ENCODE results near the gene FAM120B.
"Not testable (repeated sequence)": the region's sequence is repeated elsewhere in the genome, so short reads cannot be mapped to it uniquely, and the experiment has no call there.

FAM120B gene

DNA sequence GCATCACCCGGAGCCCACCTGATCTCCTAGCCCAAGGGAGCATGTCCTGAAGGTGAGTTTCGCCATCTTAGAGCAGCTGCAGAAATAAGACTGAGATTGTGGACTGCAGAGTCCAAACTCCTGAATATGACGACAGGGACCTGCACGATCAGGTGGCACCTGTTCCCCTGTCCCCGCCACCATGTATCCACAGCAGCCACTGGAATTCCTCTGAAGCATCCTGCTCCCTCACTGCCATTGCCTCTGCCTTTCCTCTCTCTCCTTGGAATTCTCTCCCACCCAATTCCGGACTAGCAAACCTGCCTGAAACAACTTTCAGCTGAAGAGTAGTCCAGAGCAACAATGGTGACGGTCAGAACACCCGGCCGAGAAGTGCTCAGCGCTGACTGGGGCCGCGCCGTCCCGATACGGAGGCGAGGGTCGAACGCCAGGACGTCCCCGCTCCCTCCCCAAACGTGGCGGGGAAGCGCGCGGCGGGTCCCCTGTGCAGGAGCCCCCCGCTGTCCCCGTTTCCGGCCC lies 694 bp upstream of the FAM120B start:
- DNase-seq: no peak

DNA sequence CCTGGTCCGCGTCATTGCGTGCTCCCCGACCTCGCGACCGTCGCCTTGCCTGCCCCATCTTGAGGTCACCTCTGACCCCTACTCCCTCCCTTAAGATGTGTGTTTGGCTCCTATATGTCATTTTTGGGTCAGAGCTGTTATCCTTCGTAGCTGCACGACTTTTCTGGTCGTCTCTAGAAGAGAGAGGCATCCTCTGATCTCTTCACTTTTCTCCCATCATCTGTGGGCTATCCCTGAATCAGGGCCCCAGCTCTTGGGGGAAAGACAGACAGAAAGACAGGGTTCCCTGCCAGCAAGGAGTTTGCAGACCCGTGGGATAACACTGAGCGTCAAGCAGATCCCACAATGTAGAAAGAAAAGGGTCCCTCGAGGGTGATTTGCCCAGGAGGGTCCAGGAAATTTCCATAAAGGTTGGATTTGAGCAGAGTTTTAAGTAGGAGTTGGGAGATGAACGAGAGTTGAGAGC lies 555 bp downstream of the FAM120B start:
- DNase-seq: no peak

DNA sequence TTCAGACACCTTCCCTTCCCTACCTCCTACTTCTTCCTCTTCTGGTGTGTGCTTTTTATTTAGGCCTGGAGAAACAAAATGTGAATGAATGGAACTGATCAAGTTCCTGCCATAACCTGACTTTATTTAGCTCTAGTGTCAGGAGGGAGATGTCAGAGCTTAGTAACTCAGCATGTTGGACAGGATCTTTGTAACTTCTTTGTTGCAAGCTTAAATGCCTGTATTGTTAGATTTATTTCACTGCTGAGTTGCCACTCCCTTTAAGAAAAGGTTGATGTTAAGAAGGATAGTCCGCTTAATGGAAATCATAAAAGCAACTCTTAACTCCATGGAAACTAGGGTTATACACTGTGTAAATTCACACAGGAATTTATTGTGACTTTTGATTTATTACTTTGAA lies 2.2 kb downstream of the FAM120B start:
- no peak for DNase-seq

DNA sequence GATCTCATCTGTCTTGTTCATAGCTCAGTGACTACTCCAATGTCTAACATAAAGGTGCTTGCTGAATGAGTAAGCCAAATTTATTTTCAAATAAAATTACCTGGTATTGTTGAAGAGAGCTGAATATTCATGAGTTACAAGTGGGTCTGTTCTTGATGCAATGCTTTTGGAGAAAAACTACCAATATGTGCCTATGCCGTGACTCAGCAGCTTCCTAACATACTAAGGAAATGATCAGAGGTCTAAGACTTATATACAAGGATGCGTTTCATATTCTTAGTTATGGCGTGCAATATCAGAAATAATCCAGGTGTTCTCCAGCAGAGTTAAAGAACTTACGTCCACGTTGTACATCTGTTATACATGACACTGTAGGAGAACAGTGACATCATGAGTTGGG lies 5.1 kb downstream of the FAM120B start:
- no peak for DNase-seq

DNA sequence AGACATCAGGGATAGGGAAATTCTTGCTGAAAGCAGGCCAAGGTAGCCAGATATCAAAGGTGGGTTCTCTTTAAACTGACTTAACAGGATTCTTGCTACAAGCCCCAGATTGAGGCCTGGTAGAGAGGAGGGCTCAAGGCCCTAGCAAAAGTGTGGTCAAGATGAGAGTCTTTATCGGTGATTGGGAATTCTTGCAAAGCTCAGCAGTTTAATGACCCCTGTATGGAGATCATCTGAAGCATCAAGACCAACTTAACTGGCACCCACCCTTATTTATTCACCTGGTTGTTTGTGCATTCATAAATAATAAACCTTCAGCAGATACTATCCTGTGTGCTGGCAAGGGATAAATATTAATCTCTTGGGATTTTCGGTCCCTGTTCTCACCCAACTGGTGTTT lies 6.3 kb downstream of the FAM120B start:
- DNase-seq: no peak

DNA sequence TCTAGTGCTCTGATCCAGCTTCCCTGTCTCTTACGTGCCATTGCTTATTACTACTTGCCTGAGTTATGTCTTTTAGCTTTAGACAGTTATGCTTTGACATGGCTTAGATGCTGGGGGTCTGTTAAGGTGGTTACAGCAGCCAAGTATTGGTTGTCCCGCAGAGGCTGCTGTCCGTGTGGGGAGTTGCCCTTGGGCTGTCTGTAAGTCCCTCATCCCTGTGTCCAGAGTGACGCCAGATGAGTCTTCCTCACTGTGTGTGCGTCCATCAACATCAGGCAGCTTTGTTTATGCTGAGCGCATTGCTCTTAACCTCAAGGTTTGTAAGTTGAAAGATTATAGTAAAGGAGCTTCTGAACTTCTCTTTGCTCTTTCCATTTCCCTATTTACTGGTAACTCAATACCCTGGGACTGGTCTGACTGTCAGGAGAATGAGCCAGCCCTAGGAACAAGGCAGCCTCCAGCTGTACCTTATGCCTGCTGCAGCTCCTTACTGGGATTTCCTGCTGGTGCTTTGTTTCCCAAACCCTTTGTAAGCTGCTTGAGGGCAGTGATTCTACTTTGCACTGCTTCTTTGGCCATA lies 7.2 kb downstream of the FAM120B start:
- no peak for DNase-seq

DNA sequence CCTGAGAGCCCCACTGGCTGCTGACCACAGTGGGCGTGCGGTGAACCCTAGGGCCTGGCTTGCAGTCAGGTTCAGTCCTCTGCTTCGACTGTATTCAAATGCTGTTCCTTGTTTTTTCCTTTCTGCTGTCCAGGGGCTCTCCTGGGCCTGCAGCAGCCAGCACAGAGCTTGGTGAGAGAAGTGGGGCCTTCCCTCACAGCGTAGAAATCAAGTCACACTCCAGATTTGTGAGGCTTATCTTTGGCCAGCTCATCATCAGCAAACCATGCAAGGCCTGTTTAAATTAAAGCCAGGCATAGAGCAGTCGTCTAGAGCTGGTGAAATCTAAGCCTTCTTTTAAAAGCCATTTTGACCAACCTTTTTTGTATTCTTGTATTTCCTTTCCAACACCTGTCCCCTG lies 8.4 kb downstream of the FAM120B start:
- no peak for DNase-seq

DNA sequence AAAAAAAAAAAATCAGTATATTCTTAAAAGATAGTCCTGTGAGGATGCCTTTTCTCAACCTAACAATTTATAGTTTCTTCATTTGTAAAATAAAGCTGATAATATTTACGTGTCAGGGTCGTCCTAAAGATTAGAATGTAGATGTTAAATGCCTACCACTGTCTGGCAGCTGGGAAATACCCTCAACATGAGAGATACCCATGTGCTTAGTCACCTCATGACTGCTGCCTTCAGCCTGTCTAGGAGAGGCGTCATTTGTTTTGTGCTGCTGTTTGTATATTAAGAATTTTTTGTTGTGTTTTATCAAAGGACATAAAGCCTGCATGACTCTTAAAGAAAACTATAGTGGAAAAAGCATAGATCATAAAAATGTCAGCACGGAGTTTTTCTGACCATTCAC lies 9.5 kb downstream of the FAM120B start:
- DNase-seq: no peak

DNA sequence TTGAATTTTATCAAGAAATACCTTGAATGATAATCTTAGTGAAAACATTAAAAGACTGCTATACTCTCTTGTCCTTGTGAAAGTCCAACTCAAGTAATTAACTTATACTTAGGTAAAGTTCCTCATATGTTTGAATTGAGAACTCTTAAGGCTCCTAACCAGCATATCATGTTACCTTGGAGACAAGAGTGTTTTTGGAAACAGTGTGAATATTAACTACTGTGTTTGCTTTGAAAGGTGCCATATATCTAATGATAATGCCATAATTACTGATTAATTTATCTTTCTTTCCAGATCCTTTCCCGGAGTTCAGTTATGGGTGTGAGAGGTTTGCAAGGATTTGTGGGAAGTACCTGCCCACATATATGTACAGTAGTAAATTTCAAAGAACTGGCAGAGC lies 10.5 kb downstream of the FAM120B start:
- no peak for DNase-seq

DNA sequence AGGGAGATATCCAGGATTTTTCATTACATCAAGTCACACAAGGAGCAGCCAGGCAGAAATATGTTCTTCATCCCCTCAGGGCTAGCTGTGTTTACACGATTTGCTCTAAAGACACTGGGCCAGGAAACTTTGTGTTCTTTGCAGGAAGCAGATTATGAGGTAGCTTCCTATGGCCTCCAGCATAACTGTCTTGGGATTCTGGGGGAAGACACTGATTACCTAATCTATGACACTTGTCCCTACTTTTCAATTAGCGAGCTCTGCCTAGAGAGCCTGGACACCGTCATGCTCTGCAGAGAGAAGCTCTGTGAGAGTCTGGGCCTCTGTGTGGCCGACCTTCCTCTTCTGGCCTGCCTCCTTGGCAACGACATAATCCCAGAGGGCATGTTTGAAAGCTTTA lies 11.2 kb downstream of the FAM120B start:
- no peak for DNase-seq

DNA sequence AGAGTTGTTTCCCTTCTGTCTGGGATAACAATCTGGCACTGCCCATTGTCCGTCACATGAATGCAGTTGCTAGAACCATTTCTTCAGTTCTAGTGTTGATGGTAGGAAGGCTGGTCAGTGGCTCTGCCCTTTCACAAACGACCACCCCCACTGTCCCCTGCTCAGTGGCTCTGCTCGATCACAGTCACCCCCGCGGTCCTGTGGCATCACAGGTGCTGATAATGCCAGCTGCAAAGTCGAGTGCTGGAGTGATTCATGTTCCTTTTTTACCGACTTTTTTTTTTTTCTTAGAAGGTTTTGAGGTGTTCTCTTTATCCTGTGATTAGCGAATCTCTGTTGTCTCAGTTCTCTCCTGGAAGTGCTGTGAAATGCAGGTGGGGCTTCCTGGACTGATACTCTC lies 22.8 kb downstream of the FAM120B start:
- no peak for DNase-seq

DNA sequence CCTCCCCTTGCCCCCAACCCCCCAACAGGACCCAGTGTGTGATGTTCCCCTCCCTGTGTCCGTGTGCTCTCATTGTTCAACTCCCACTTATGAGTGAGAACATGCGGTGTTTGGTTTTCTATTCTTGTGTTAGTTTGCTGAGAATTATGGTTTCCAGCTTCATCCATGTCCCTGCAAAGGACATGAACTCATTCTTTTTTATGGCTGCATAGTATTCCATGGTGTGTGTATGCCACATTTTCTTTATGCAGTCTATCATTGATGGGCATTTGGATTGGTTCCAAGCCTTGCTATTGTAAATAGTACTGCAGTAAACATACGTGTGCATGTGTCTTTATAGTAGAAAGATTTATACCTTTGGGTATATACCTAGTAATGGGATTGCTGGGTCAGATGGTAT lies 28.6 kb downstream of the FAM120B start:
- DNase-seq: not testable (repeated sequence)

DNA sequence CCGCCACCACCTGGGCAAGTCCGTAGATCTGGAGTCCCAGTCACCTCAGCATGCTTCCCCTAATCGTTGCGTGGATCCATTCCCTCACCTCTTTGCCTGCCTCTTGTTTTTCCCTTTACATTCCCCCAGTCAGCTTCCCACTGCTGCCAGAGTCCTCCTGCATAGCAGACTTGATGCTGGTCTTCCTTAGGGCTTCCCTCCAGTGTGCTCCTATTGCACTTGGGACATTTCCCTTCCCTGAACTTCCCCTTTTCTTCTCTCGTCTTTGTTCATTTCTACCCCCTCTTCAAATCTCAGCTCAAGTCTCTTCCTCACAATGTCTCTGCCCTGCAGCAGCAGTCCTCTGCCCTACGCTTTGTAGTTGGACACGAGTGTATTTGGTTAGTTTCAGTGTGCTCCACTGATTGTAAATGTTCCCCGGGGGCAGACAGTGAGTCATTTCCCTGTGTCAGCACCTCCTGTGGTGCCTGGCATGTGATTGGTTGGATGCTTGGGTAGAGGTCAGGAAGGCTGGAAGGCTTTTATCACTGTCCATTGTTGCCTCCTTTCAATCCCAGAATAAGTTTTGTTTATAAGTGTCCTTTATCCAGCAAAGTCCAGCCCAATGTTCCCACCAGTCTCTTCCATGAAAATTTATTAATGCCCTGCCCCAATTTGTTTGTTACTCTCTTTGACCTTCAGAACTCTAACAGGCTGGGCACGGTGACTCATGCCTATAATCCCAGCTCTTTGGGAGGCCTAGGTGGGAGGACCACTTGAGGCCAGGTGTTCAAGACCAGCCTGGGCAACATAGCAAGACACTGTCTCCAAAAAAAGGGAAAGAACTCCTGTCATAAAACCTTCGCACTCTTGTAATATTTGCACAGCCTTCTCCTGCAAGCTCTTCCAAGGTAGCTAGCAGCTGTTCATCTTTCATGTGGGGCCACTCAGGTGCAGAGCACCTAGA lies 38.3 kb downstream of the FAM120B start:
- no peak for DNase-seq

DNA sequence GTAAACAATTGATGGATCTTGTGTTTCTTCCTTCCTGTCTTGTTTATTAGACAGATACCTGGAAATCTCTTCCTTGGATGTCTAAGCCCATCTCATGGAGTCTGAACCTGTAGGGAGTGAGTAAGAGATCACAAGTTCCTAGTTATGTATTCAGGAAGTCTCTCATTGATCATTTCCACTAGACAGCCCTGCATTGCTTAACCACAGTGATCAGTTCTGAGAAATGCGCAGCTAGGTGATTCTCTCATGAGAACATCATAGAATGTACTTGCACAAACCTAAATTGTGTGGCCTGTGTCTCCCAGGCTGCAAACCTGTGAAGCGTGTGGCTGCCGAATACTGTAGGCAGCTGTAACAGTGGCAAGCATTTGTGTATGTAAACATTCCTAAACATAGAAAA lies 39.1 kb downstream of the FAM120B start:
- DNase-seq: no peak

DNA sequence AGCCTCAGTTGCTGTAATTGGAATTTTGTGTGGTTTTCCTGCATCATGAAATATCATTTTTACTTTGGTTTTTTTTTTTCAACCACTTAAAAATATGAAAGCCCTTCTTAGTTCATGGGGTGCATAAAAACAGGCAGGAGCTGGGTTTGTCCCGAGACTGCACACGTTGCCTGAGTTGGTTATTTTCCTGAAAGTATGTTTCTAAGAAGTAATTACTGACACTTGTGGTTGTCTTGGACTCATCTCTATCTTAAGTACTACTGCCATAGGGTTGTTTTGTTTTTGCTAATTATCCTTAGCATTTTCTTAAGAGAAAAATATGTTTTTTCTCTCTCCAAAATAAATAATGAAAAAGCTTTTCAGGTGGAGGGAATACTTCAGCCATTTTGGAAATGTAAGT lies 40.1 kb downstream of the FAM120B start:
- DNase-seq: no peak

DNA sequence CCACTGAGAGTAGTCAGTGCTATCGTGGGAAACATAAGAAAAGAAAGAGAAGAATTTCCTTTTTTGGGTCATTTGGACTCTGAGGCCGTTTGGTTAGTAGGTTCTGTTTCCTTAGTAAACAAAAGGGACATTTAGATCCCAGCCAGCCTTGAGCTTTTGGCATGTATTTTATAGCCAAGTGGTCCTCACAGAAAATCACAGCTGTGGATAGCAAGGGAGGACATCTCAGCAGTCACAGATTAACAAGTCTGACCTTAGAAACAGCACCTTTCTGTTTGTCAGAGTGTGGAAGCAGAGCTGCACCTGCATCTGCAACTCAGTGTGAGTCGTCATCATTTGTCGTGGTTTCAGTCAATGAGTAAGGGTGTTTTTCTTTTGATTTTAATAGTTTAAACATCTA lies 40.5 kb downstream of the FAM120B start:
- no peak for DNase-seq

DNA sequence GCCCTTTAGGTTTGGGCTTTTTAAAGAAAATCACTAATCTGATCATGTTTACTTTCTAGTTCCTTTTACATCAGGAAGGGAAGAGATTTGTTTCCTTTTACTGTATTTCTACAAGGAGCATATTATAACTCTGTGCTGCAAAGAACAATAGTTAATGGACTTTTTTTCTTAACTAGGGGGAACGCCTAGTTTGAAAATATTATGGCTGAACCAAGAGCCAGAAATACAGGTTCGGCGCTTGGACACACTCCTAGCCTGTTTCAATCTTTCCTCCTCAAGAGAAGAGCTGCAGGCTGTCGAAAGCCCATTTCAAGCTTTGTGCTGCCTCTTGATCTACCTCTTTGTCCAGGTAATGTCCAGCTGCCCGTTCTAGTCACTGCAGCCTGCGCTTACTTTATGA lies 41.4 kb downstream of the FAM120B start:
- DNase-seq: no peak

DNA sequence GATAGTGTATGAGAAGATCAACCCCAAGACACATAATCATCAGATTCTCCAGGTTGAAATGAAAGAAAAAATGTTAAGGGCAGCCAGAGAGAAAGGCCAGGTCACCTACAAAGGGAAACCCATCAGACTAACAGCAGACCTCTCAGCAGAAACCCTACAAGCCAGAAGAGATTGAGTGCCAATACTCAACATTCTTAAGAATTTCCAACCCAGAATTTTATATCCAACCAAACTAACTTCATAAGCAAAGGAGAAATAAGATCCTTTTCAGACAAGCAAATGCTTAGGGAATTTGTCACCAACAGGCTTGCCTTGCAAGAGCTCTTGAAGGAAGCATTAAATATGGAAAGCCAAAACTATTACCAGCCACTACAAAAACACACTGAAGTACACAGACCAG lies 44.9 kb downstream of the FAM120B start:
- DNase-seq: not testable (repeated sequence)

DNA sequence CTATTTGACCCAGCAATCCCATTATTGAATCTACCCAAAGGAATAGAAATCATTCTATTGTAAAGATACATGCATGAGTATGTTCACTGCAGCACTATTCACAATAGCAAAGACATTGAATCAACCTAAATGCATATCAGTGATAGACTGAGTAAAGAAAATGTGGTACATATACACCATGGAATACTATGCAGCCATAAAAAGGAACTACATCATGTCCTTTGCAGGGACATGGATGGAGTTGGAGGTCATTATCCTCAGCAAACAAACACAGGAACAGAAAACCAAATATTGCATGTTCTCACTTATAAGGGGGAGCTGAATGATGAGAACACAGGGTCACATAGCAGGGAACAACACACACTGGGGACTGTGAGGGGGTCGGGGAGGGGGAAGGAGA lies 48.6 kb downstream of the FAM120B start:
- not testable (repeated sequence) for DNase-seq

DNA sequence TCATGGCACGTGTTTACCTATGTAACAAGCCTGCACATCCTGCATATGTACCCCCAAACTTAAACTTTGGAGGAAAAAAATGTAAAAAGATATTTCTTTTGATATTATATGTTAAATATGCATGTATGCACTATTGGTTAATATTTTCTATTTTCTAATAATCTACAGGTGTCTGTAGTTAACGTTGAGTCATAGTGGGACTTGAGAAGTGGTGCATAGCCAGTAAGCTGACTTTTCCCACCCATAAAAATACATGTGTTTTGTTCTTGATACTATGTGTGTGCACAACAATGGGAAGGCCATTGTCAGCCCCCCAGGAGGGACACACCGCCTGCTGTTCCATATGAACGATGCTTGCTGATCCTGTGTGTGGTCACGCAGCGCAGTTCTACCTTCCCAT lies 49.1 kb downstream of the FAM120B start:
- no peak for DNase-seq

DNA sequence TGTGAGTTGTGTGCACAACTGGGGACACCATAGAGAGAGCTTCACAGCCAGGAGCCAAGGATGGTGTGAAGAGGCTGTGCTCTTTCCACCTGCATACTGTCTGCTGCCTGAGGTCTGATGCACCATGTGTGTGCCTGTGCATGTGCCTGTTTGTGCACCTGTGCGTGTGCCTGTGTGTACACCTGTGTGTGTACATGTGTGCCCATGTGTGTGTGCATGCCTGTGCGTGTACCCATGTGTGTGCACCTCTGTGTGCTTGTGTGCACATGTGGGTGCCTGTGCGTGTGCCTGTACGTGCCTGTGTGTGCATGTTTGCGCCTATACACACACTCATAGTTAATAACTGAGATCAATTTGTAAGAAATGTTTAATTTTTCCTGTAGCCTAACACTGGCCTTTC lies 51.3 kb downstream of the FAM120B start:
- DNase-seq: no peak

DNA sequence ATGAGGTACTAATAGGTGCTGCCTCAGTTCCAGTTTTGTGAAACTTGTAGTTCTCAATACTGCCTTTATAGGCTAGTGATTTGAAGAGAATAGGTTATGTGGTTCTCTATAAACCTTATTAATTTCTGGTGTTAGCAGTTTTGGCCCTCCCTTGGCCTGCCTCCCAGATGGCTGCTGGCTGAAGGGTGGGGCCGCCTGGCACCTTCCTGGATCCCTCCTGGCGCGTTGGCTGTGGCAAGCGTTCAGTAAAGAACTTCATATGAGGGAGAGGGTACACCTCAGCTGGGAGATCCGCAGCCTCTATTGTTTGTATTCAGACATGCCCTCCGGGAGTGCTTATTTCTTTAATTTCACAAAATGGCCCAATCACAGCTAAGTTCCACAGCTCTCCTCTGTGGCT lies 51.9 kb downstream of the FAM120B start:
- DNase-seq: no peak

DNA sequence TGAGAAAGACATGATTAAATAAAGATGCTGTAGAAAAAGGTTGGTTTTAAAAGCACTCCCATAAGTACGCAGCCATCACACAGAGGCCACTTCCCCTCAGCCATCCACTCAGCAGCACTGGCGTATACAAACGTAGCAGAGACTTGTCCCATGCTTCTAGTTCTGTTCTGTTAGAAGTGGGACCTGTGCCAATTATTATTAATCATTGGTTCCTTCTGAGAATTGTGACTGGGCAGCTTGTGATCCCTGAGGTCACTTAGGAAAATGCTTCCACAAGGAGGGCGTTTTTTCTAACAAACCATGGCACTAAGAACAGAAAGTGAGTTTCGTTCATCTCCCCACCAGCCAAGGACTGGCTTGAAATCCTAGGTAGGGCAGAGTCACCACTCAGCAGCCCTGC lies 53.9 kb downstream of the FAM120B start:
- DNase-seq: no peak

DNA sequence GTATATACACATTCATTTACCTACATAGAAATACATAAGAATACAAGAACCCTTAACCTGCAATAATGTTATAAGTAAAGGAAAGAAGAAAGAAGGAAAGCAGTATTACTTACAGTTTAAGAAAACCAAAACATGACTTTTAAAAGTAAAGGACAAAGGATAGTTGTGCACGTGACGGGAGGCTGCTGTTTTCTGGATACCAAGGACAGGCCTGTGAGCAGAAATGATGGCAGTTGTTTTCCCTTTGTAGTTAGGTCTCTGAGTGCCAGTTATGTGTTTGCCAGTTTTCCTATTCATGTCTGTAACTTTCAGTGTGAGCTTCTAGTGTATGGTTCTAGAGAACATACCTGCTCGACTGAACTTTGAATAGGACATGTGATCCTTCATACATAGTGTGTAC lies 54.8 kb downstream of the FAM120B start:
- DNase-seq: no peak

Data from NCI-H2227 treated with DMSO at 0.1 percent for 48 hours (cell line).